HEK293 (cell line): ENCODE measurements around the gene UXS1.

Experiments
- CTCF ChIA-PET: fragments of 350-600 bp; formaldehyde crosslinking; extraction: SDS; loops from one replicate; lab custom pipeline; 2021; ENCODE audit warnings: antibody characterized with exemption; lab: Yijun Ruan, JAX
- POLR2A ChIA-PET: fragments of 300-600 bp; formaldehyde crosslinking; extraction: SDS; loops from one replicate; lab custom pipeline; 2020; ENCODE audit warnings: antibody characterized with exemption, inconsistent platforms; lab: Yijun Ruan, JAX
- H3K27ac ChIP-seq: fragments of 200-500 bp; sonication (Bioruptor generic); 2 replicates; pipeline ENCODE4 v1.5.1; 2014; ENCODE audit warnings: low read depth, low read length, control low read depth, inconsistent platforms; ENCODE audit errors: extremely low read depth
- H3K36me3 ChIP-seq, 2 experiments: fragments of 200-500 bp in 1 of 2; sonication (Bioruptor generic) in 1 of 2; 1 replicate in 1 of 2; 2 replicates in 1 of 2; pipeline ENCODE4 v1.5.1; 2014 to 2017; ENCODE audit warnings: inconsistent platforms in 2 of 2, low read length in 2 of 2; ENCODE audit not compliant: control insufficient read depth in 2 of 2, insufficient read depth in 1 of 2
- H3K4me1 ChIP-seq: fragments of 200-500 bp; sonication (Bioruptor generic); 2 replicates; pipeline ENCODE4 v1.5.1; 2014; ENCODE audit warnings: mild to moderate bottlenecking, low read length, inconsistent platforms; ENCODE audit not compliant: control insufficient read depth, insufficient read depth
- H3K4me3 ChIP-seq: 2 replicates; pipeline ENCODE4 v1.5.1; 2011; ENCODE audit warnings: low read depth, mild to moderate bottlenecking, control low read depth, low read length, moderate library complexity
- H3K9me3 ChIP-seq: fragments of 200-500 bp; sonication (Bioruptor generic); 2 replicates; pipeline ENCODE4 v1.5.1; 2014; ENCODE audit warnings: low read depth, low read length, inconsistent platforms; ENCODE audit not compliant: control insufficient read depth, insufficient read depth
- GLI2 ChIP-seq: fragments of 450-650 bp; formaldehyde crosslinking; IDR thresholded peaks from 2 replicates; pipeline ENCODE4; 2017; ENCODE audit warnings: missing biosample characterization, missing genetic modification characterization, low read depth, borderline replicate concordance
- KLF9 ChIP-seq: fragments of 450-650 bp; formaldehyde crosslinking; IDR thresholded peaks from 2 replicates; pipeline ENCODE4 v1.5.1; 2016; ENCODE audit warnings: missing biosample characterization, missing genetic modification characterization, low read depth
- MYNN ChIP-seq: fragments of 450-650 bp; formaldehyde crosslinking; IDR thresholded peaks from 2 replicates; pipeline ENCODE4 v1.5.1; 2016; ENCODE audit warnings: missing biosample characterization, missing genetic modification characterization, borderline replicate concordance
- OSR2 ChIP-seq: fragments of 450-650 bp; formaldehyde crosslinking; IDR thresholded peaks from 2 replicates; pipeline ENCODE4 v1.5.1; 2016; ENCODE audit warnings: missing biosample characterization, missing genetic modification characterization
- ZFHX2 ChIP-seq: fragments of 450-650 bp; formaldehyde crosslinking; conservative IDR thresholded peaks from 2 replicates; pipeline ENCODE4 v1.5.1; 2016; ENCODE audit warnings: missing biosample characterization, missing genetic modification characterization
- ZNF19 ChIP-seq: fragments of 450-650 bp; formaldehyde crosslinking; IDR thresholded peaks from 2 replicates; pipeline ENCODE4; 2016; ENCODE audit warnings: missing biosample characterization, missing genetic modification characterization, low read depth
- ZNF202 ChIP-seq: fragments of 450-650 bp; formaldehyde crosslinking; IDR thresholded peaks from 2 replicates; pipeline ENCODE4 v1.5.1; 2016; ENCODE audit warnings: missing biosample characterization, missing genetic modification characterization, borderline replicate concordance
- ZNF266 ChIP-seq: fragments of 450-650 bp; formaldehyde crosslinking; IDR thresholded peaks from 2 replicates; pipeline ENCODE4 v1.5.1; 2016; ENCODE audit warnings: missing biosample characterization, missing genetic modification characterization, low read depth
- ZNF350 ChIP-seq: fragments of 450-650 bp; formaldehyde crosslinking; IDR thresholded peaks from 2 replicates; pipeline ENCODE4 v1.5.0; 2017; ENCODE audit warnings: missing biosample characterization, mild to moderate bottlenecking, missing genetic modification characterization
- ZNF391 ChIP-seq: fragments of 450-650 bp; formaldehyde crosslinking; IDR thresholded peaks from 2 replicates; pipeline ENCODE4 v1.5.1; 2016; ENCODE audit warnings: low read depth, missing biosample characterization, missing genetic modification characterization, borderline replicate concordance
- ZNF549 ChIP-seq: fragments of 450-650 bp; IDR thresholded peaks from 2 replicates; pipeline ENCODE4 v1.5.1; 2018; ENCODE audit warnings: missing biosample characterization, missing genetic modification characterization, mild to moderate bottlenecking, inconsistent platforms, moderate library complexity
- ZNF558 ChIP-seq: fragments of 450-650 bp; formaldehyde crosslinking; IDR thresholded peaks from 2 replicates; pipeline ENCODE4 v1.5.1; 2016; ENCODE audit warnings: missing biosample characterization, missing genetic modification characterization
- ZNF560 ChIP-seq: fragments of 450-650 bp; formaldehyde crosslinking; IDR thresholded peaks from 2 replicates; pipeline ENCODE4 v1.5.1; 2017; ENCODE audit warnings: missing biosample characterization, missing genetic modification characterization, borderline replicate concordance
- ZNF626 ChIP-seq: fragments of 450-650 bp; sonication (Bioruptor Pico); formaldehyde crosslinking; IDR thresholded peaks from 2 replicates; pipeline ENCODE4 v1.5.1; 2018; ENCODE audit warnings: missing biosample characterization, missing genetic modification characterization, inconsistent platforms
- ZNF670 ChIP-seq: fragments of 450-650 bp; formaldehyde crosslinking; IDR thresholded peaks from 2 replicates; pipeline ENCODE4 v1.5.1; 2016; ENCODE audit warnings: missing biosample characterization, missing genetic modification characterization, low read depth
- ZNF707 ChIP-seq: fragments of 450-650 bp; formaldehyde crosslinking; IDR thresholded peaks from 2 replicates; pipeline ENCODE4 v1.5.1; 2016; ENCODE audit warnings: missing biosample characterization, missing genetic modification characterization
- ZNF777 ChIP-seq: fragments of 450-650 bp; formaldehyde crosslinking; IDR thresholded peaks from 2 replicates; pipeline ENCODE4 v1.5.1; 2017; ENCODE audit warnings: missing biosample characterization, missing genetic modification characterization, borderline replicate concordance
- TF ChIP-seq, protein P1 (sequence below): fragments of 450-650 bp; formaldehyde crosslinking; IDR thresholded peaks from 2 replicates; pipeline ENCODE4 v1.5.1; 2016; ENCODE audit warnings: missing biosample characterization, missing genetic modification characterization
- TF ChIP-seq, protein P2 (sequence below): fragments of 450-650 bp; IDR thresholded peaks from 2 replicates; pipeline ENCODE4 v1.5.1; 2018; ENCODE audit warnings: missing biosample characterization, missing genetic modification characterization
- TF ChIP-seq, protein P3 (sequence below): fragments of 450-650 bp; formaldehyde crosslinking; IDR thresholded peaks from 2 replicates; pipeline ENCODE4 v1.5.1; 2016; ENCODE audit warnings: missing biosample characterization, missing genetic modification characterization
- TF ChIP-seq, protein P4 (sequence below): fragments of 450-650 bp; formaldehyde crosslinking; IDR thresholded peaks from 2 replicates; pipeline ENCODE4 v1.5.1; 2016; ENCODE audit warnings: missing biosample characterization, missing genetic modification characterization, borderline replicate concordance
- TF ChIP-seq, protein P5 (sequence below): fragments of 450-650 bp; formaldehyde crosslinking; IDR thresholded peaks from 2 replicates; pipeline ENCODE4 v1.5.1; 2016; ENCODE audit warnings: missing biosample characterization, missing genetic modification characterization

Gene UXS1

DNA sequence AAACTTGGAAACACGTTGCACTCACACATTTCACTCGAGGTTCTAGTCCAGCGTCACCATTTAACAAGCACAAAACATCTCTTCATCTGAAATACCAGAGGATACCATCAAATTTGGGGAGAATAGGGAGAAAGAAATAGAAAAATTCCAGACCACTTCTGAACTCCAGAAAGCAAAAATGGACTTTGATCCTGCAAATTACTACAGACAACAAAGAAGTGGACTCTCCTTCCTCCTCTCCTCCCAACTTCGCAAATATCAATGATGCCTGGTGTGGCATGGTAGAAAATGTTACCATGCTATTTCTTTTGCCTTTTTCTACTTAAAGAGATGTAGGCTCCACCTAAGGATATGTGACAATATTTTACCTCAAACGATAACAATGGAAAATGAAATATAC is 13.5 kb downstream of the UXS1 start (continued):
- TF ChIP-seq, protein P1, sequence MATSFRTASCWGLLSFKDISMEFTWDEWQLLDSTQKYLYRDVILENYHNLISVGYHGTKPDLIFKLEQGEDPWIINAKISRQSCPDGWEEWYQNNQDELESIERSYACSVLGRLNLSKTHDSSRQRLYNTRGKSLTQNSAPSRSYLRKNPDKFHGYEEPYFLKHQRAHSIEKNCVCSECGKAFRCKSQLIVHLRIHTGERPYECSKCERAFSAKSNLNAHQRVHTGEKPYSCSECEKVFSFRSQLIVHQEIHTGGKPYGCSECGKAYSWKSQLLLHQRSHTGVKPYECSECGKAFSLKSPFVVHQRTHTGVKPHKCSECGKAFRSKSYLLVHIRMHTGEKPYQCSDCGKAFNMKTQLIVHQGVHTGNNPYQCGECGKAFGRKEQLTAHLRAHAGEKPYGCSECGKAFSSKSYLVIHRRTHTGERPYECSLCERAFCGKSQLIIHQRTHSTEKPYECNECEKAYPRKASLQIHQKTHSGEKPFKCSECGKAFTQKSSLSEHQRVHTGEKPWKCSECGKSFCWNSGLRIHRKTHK (tag by site-specific recombination), result no peak
- TF ChIP-seq, protein P2, sequence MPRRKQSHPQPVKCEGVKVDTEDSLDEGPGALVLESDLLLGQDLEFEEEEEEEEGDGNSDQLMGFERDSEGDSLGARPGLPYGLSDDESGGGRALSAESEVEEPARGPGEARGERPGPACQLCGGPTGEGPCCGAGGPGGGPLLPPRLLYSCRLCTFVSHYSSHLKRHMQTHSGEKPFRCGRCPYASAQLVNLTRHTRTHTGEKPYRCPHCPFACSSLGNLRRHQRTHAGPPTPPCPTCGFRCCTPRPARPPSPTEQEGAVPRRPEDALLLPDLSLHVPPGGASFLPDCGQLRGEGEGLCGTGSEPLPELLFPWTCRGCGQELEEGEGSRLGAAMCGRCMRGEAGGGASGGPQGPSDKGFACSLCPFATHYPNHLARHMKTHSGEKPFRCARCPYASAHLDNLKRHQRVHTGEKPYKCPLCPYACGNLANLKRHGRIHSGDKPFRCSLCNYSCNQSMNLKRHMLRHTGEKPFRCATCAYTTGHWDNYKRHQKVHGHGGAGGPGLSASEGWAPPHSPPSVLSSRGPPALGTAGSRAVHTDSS (tag by site-specific recombination), result no peak

DNA sequence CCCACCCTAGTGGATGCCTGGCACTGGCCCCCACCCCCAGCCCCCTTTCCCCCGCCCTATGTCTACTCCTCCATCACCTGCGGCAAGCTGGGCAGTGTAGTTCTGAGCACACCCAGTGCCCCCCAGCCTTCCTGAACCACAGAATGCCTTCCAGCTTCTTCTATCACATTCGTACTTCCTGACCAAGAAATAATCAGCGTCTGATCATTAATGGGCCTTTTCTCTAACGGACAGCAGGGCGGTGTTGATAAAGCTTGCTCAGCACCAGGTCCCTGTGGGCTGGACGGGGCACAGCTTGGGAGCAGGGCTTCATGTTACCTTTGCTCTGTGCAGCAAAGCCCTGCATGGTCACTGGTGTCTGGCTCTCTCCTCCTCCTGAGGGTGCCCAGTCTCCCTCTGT is 15.4 kb downstream of the UXS1 start:
- Histone ChIP-seq H3K4me1 (no peaks in the 10 kb centered on the region), H3K9me3 (no peaks in the 10 kb centered on the region), H3K4me3 (no peak overlapping the region), H3K36me3 (peaks cover 0 to 3% of the 10 kb centered on the region in 2 experiments; a peak in 1 of 3 replicates)
- TF ChIP-seq ZNF266, result no peak
- TF ChIP-seq ZNF777 (tag by site-specific recombination), result no peak
- no peak for TF ChIP-seq ZNF560
- TF ChIP-seq ZNF19 (tag by site-specific recombination), result no peak
- TF ChIP-seq ZNF350 (tag by site-specific recombination), result no peak
- no peak for TF ChIP-seq MYNN
- TF ChIP-seq, protein P3, sequence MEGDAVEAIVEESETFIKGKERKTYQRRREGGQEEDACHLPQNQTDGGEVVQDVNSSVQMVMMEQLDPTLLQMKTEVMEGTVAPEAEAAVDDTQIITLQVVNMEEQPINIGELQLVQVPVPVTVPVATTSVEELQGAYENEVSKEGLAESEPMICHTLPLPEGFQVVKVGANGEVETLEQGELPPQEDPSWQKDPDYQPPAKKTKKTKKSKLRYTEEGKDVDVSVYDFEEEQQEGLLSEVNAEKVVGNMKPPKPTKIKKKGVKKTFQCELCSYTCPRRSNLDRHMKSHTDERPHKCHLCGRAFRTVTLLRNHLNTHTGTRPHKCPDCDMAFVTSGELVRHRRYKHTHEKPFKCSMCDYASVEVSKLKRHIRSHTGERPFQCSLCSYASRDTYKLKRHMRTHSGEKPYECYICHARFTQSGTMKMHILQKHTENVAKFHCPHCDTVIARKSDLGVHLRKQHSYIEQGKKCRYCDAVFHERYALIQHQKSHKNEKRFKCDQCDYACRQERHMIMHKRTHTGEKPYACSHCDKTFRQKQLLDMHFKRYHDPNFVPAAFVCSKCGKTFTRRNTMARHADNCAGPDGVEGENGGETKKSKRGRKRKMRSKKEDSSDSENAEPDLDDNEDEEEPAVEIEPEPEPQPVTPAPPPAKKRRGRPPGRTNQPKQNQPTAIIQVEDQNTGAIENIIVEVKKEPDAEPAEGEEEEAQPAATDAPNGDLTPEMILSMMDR (tag by site-specific recombination), result no peak
- no peak for TF ChIP-seq ZNF391 (tag by site-specific recombination)
- no peak for TF ChIP-seq ZNF549 (tag by site-specific recombination)
- TF ChIP-seq KLF9 (tag by site-specific recombination), result no peak
- no peak for TF ChIP-seq ZNF707
- TF ChIP-seq ZNF670 (tag by site-specific recombination), result no peak
- TF ChIP-seq ZFHX2 (tag by site-specific recombination), result no peak
- no peak for TF ChIP-seq ZNF202 (tag by site-specific recombination)
- TF ChIP-seq ZNF626 (tag by site-specific recombination), result no peak
- TF ChIP-seq, protein P4, sequence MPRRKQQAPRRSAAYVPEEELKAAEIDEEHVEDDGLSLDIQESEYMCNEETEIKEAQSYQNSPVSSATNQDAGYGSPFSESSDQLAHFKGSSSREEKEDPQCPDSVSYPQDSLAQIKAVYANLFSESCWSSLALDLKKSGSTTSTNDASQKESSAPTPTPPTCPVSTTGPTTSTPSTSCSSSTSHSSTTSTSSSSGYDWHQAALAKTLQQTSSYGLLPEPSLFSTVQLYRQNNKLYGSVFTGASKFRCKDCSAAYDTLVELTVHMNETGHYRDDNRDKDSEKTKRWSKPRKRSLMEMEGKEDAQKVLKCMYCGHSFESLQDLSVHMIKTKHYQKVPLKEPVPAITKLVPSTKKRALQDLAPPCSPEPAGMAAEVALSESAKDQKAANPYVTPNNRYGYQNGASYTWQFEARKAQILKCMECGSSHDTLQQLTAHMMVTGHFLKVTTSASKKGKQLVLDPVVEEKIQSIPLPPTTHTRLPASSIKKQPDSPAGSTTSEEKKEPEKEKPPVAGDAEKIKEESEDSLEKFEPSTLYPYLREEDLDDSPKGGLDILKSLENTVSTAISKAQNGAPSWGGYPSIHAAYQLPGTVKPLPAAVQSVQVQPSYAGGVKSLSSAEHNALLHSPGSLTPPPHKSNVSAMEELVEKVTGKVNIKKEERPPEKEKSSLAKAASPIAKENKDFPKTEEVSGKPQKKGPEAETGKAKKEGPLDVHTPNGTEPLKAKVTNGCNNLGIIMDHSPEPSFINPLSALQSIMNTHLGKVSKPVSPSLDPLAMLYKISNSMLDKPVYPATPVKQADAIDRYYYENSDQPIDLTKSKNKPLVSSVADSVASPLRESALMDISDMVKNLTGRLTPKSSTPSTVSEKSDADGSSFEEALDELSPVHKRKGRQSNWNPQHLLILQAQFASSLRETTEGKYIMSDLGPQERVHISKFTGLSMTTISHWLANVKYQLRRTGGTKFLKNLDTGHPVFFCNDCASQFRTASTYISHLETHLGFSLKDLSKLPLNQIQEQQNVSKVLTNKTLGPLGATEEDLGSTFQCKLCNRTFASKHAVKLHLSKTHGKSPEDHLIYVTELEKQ (tag by site-specific recombination), result no peak
- no peak for TF ChIP-seq ZNF558 (tag by site-specific recombination)
- no peak for TF ChIP-seq GLI2 (tag by site-specific recombination)
- TF ChIP-seq, protein P5, sequence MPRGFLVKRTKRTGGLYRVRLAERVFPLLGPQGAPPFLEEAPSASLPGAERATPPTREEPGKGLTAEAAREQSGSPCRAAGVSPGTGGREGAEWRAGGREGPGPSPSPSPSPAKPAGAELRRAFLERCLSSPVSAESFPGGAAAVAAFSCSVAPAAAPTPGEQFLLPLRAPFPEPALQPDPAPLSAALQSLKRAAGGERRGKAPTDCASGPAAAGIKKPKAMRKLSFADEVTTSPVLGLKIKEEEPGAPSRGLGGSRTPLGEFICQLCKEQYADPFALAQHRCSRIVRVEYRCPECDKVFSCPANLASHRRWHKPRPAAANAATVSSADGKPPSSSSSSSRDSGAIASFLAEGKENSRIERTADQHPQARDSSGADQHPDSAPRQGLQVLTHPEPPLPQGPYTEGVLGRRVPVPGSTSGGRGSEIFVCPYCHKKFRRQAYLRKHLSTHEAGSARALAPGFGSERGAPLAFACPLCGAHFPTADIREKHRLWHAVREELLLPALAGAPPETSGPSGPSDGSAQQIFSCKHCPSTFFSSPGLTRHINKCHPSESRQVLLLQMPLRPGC (tag by site-specific recombination), result no peak
- TF ChIP-seq OSR2 (tag by site-specific recombination), result no peak
- TF ChIP-seq, all 188 proteins: peak for 0
- ChIA-PET POLR2A (no interaction called here), CTCF (no interaction called here)
- H3K27ac ChIP-seq, result no peak overlapping the region
